KMS-11 (cell line): Measurements from ENCODE around the gene ATRNL1.

Source experiments
- H2AFZ ChIP-seq: fragments of 200-600 bp; sonication (generic); 2 replicates; pipeline ENCODE4 v1.6.1; 2016; ENCODE audit warnings: antibody characterized with exemption, mixed run types, low read depth
- H3K27ac ChIP-seq: fragments of 200-600 bp; sonication (generic); 2 replicates; pipeline ENCODE4 v1.6.1; 2016; ENCODE audit warnings: mild to moderate bottlenecking, mixed run types
- H3K27me3 ChIP-seq: fragments of 200-600 bp; sonication (generic); 2 replicates; pipeline ENCODE4 v1.6.1; 2017; ENCODE audit warnings: mild to moderate bottlenecking, low read depth, mixed run types, moderate library complexity; ENCODE audit not compliant: insufficient read depth
- H3K36me3 ChIP-seq: fragments of 200-600 bp; sonication (generic); 2 replicates; pipeline ENCODE4 v1.6.1; 2017; ENCODE audit warnings: mild to moderate bottlenecking, mixed run types; ENCODE audit not compliant: insufficient read depth
- H3K4me1 ChIP-seq: fragments of 200-600 bp; sonication (generic); 2 replicates; pipeline ENCODE4 v1.6.1; 2016; ENCODE audit warnings: mild to moderate bottlenecking, low read depth, mixed run types; ENCODE audit not compliant: poor library complexity, severe bottlenecking
- H3K4me2 ChIP-seq: fragments of 200-600 bp; sonication (generic); 2 replicates; pipeline ENCODE4 v1.7.0; 2016; ENCODE audit warnings: mild to moderate bottlenecking, mixed run types
- H3K4me3 ChIP-seq: fragments of 200-600 bp; sonication (generic); IDR thresholded peaks from 2 replicates; pipeline ENCODE4 v1.6.1; 2017; ENCODE audit warnings: low read depth, low read length, mixed read lengths; ENCODE audit not compliant: insufficient read depth
- H3K79me2 ChIP-seq: fragments of 200-600 bp; sonication (generic); 2 replicates; pipeline ENCODE4 v1.6.1; 2016; ENCODE audit warnings: low read depth, mixed run types; ENCODE audit not compliant: insufficient read depth
- H3K9ac ChIP-seq: fragments of 200-600 bp; sonication (generic); 2 replicates; pipeline ENCODE4 v1.6.1; 2016; ENCODE audit warnings: mild to moderate bottlenecking, mixed run types
- H4K20me1 ChIP-seq: fragments of 200-600 bp; sonication (generic); 2 replicates; pipeline ENCODE4 v1.6.1; 2016; ENCODE audit warnings: mild to moderate bottlenecking, mixed run types; ENCODE audit not compliant: insufficient read depth
- CTCF ChIP-seq: fragments of 200-600 bp; sonication (generic); conservative IDR thresholded peaks from 2 replicates; pipeline ENCODE4 v1.6.1; 2017; ENCODE audit warnings: low read depth, mild to moderate bottlenecking, antibody characterized with exemption, low read length, moderate library complexity, mixed read lengths

ATRNL1 gene

GRCh38 chr10:115932099-115932498 lies 838.9 kb downstream of the ATRNL1 start:
- Histone ChIP-seq H3K4me2 (peak overlapping the region; percentile 72; the same call in 1 of the 2 replicates), H2AFZ (no peak overlapping the region), H3K4me3 (no peak overlapping the region), H3K79me2 (no peaks in the 10 kb centered on the region), H3K27ac (no peak overlapping the region), H3K9ac (no peak overlapping the region), H3K4me1 (peaks cover 27% of the 10 kb centered on the region), H3K36me3 (no peaks in the 10 kb centered on the region), H4K20me1 (no peaks in the 10 kb centered on the region), H3K27me3 (no peaks in the 10 kb centered on the region)
- TF ChIP-seq CTCF: no peak

DNA sequence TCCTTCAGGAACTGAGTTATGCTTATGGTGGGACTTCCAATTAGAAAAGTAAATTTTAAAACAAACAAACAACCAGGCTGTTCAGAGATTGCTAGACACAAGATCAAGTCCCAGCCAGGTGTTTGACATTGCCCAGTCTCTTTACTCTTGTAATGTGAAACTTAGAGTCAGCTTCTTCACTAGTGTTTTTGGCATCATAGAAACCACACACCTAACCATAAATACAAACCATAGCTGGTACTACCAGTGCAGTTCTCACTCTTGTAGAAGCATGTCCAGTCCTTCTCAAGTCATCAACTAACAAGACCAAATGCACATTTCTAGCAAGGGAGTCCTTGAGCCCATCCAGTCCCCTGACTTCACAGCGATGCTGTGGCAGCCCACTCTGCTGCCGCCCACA lies 839.9 kb downstream of the ATRNL1 start:
- no peak overlapping the region for H3K4me3 ChIP-seq

GRCh38 chr10:115935731-115936130 lies 842.6 kb downstream of the ATRNL1 start:
- Histone ChIP-seq H3K36me3 (no peaks in the 10 kb centered on the region), H3K4me1 (peaks cover 27% of the 10 kb centered on the region), H3K4me3 (no peak overlapping the region), H3K27ac (no peak overlapping the region), H2AFZ (no peak overlapping the region), H4K20me1 (no peaks in the 10 kb centered on the region), H3K9ac (no peak overlapping the region), H3K27me3 (no peaks in the 10 kb centered on the region), H3K79me2 (no peaks in the 10 kb centered on the region), H3K4me2 (no peak overlapping the region)
- no peak for TF ChIP-seq CTCF

More for the DNA sequence above, 839.9 kb downstream of the ATRNL1 start:
- H3K9ac ChIP-seq: peak overlapping the region; percentile 18; the same call in 1 of the 2 replicates
- no peaks in the 10 kb centered on the region for H3K27me3 ChIP-seq
- H3K4me2 ChIP-seq: peak overlapping the region; percentile 72
- H3K79me2 ChIP-seq: no peaks in the 10 kb centered on the region
- H2AFZ ChIP-seq: peak overlapping the region; percentile 14; the same call in 1 of the 2 replicates
- H4K20me1 ChIP-seq: no peaks in the 10 kb centered on the region
- no peak for TF ChIP-seq CTCF
- peak overlapping the region; percentile 58; the same call in 1 of the 2 replicates for H3K27ac ChIP-seq
- peaks cover 27% of the 10 kb centered on the region for H3K4me1 ChIP-seq
- no peaks in the 10 kb centered on the region for H3K36me3 ChIP-seq

DNA sequence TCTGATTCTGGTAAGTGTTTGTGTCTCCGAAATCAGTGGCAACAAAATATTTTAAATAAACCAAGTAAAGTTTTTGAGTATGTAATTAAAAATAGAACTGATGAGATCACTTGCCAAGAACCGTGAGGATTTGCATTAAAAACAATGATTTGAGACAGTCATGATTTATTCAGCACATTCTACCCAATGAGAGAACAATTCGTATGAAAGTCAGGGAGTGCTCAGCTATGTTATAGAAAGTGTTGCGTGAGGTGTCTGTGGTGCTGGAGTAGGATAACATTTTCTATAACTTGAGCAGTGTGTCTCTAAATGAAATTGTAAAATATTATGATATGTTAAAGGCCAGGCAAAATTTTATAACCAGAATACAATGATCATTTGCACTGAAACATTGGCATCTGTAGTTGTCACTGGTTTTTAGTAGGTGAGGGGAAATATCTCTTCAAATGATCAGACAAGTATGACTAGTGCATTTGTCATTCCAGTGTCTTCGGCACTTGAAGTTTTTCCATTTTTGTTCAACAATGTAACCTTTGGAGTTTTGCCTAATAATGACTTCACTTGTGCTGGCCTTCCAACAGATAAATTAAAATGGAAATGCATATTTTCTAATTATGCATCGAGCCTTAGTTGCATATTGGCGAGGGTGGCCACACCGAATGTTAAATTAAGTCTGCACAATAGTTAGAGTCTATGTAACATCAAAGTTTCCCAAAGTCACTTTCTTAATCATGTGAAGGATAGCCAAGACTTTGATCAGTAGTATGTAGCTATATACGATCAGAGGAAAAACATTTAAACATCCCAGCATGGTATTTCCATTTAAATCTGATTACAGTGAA lies 844.0 kb downstream of the ATRNL1 start:
- H3K4me3 ChIP-seq: no peak overlapping the region
- H3K27ac ChIP-seq: no peak overlapping the region
- no peaks in the 10 kb centered on the region for H3K79me2 ChIP-seq
- peaks cover 23% of the 10 kb centered on the region for H3K4me1 ChIP-seq
- H3K4me2 ChIP-seq: no peak overlapping the region
- H2AFZ ChIP-seq: no peak overlapping the region
- TF ChIP-seq CTCF: no peak
- H3K36me3 ChIP-seq: no peaks in the 10 kb centered on the region
- no peaks in the 10 kb centered on the region for H4K20me1 ChIP-seq
- no peak overlapping the region for H3K9ac ChIP-seq
- H3K27me3 ChIP-seq: no peaks in the 10 kb centered on the region
